Progenitor cell of endocrine pancreas (in vitro differentiated cells): ENCODE results near the gene IFNB1. TPM values are rescaled to one million over a fixed set of nuclear protein-coding genes. Genes with fewer than 3 reads are reported as not detected.

Source experiments
- DNase-seq: peaks from one replicate; pipeline ENCODE4 v3.0.0; 2021; ENCODE audit warnings: low spot score; ENCODE audit not compliant: unreplicated experiment
- H3K27ac Mint-ChIP-seq: 2 replicates; pipeline ENCODE4 v1.8.0; 2021; ENCODE audit warnings: mild to moderate bottlenecking, moderate library complexity, mixed read lengths
- H3K27me3 Mint-ChIP-seq: 2 replicates; pipeline ENCODE4 v1.8.0; 2021; ENCODE audit warnings: mixed read lengths
- H3K36me3 Mint-ChIP-seq: 2 replicates; pipeline ENCODE4 v1.8.0; 2022; ENCODE audit warnings: mixed read lengths; ENCODE audit not compliant: insufficient read depth
- H3K4me1 Mint-ChIP-seq: 2 replicates; pipeline ENCODE4 v1.8.0; 2021; ENCODE audit warnings: low read depth, mixed read lengths
- H3K4me3 Mint-ChIP-seq: 2 replicates; pipeline ENCODE4 v1.8.0; 2021; ENCODE audit warnings: low read depth, mild to moderate bottlenecking, moderate library complexity, mixed read lengths
- H3K9me3 Mint-ChIP-seq: 2 replicates; pipeline ENCODE4 v1.8.0; 2021; ENCODE audit warnings: low read depth, mixed read lengths
- CTCF ChIP-seq: fragments of 200-600 bp; sonication (generic); IDR thresholded peaks from one replicate; pipeline ENCODE4 v1.5.0; 2021; ENCODE audit warnings: antibody characterized with exemption, mild to moderate bottlenecking; ENCODE audit not compliant: unreplicated experiment
- total RNA-seq: library from RNA; stranded (reverse); gene quantifications from 2 replicates; pipeline ENCODE4 v1.2.1, GENCODE V29; 2021

IFNB1 gene
- total RNA-seq, 1 donor from 2014 or later, result not detected

DNA sequence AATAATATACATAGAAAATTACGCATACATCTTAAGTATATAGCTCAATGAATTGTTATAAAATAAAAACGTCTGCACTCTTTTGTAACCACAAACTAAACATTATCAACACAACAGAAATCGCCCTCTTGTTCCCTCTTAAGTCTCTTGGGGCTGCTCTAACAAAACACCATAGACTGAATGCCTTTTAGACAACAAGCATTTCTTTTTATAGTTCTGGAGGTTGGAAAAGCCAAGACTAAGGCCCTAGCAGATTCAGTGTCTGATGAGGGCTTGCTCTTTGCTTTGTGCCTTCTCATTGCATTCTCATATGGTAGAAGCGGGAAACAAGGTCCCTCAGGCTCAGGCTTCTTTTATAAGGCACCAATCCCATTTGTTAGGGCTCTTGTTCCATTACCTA lies 4.9 kb upstream of the IFNB1 start:
- H3K4me3 Mint-ChIP-seq, result no peak overlapping the region
- no peak for TF ChIP-seq CTCF
- H3K4me1 Mint-ChIP-seq, result no peaks in the 10 kb centered on the region
- peaks cover 6% of the 10 kb centered on the region for H3K9me3 Mint-ChIP-seq
- H3K36me3 Mint-ChIP-seq, result no peaks in the 10 kb centered on the region
- H3K27me3 Mint-ChIP-seq, result no peaks in the 10 kb centered on the region
- no peak overlapping the region for H3K27ac Mint-ChIP-seq
- DNase-seq, result no peak

- H3K4me3 Mint-ChIP-seq, result no peak overlapping the region
- TF ChIP-seq CTCF, result no peak
- peaks cover 6% of the 10 kb centered on the region for H3K9me3 Mint-ChIP-seq
- no peaks in the 10 kb centered on the region for H3K36me3 Mint-ChIP-seq
- no peak overlapping the region for H3K27ac Mint-ChIP-seq
- H3K4me1 Mint-ChIP-seq, result no peaks in the 10 kb centered on the region
- no peaks in the 10 kb centered on the region for H3K27me3 Mint-ChIP-seq
- DNase-seq, result no peak
Measured at GRCh38 chr9:21081999-21082398, 4.3 kb upstream of the IFNB1 start.

GRCh38 chr9:21081451-21081850 lies 3.7 kb upstream of the IFNB1 start:
- Mint-ChIP-seq H3K27ac (no peak overlapping the region), H3K4me3 (no peak overlapping the region), H3K4me1 (no peaks in the 10 kb centered on the region), H3K27me3 (no peaks in the 10 kb centered on the region), H3K36me3 (no peaks in the 10 kb centered on the region), H3K9me3 (peaks cover 6% of the 10 kb centered on the region)
- TF ChIP-seq CTCF, result no peak
- no peak for DNase-seq

GRCh38 chr9:21080793-21081192 lies 3.1 kb upstream of the IFNB1 start:
- H3K9me3 Mint-ChIP-seq, result peaks cover 6% of the 10 kb centered on the region
- no peaks in the 10 kb centered on the region for H3K4me1 Mint-ChIP-seq
- no peaks in the 10 kb centered on the region for H3K36me3 Mint-ChIP-seq
- no peak for DNase-seq
- no peaks in the 10 kb centered on the region for H3K27me3 Mint-ChIP-seq
- H3K4me3 Mint-ChIP-seq, result no peak overlapping the region
- TF ChIP-seq CTCF, result no peak
- H3K27ac Mint-ChIP-seq, result no peak overlapping the region

DNA sequence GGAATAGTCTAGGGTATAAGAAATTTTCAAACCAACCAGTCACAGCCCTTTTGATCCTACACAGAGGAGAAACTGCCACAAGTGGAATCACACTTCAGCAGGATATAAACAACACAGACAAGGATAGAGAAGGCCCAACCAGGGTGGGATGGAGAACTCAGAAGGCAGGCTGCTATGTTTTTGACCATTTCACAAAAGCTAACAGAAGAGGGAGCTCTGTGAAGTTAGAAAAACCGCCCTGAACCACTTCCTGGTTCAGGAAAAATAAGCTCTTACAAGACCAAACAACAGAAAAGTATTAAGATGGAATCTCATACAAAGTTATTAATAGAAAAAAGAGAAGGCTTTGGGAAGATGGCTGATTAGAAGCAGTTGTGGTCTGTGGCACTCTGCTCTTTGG lies 960 bp upstream of the IFNB1 start:
- Mint-ChIP-seq H3K36me3 (no peaks in the 10 kb centered on the region), H3K4me3 (no peak overlapping the region), H3K4me1 (peaks cover 1% of the 10 kb centered on the region), H3K27me3 (no peaks in the 10 kb centered on the region), H3K27ac (no peak overlapping the region), H3K9me3 (peaks cover 3% of the 10 kb centered on the region)
- TF ChIP-seq CTCF, result no peak
- DNase-seq, result no peak
